Measurements from ENCODE around the gene IGFBP1. TPM values are rescaled to one million over a fixed set of nuclear protein-coding genes. Genes with fewer than 3 reads are reported as not detected.
A peak's percentile ranks its signal among the peaks of the same experiment; 100 is the strongest.

The IGFBP1 gene
- total and polyA plus RNA-seq, 2 of the 13 experiments (the other 11 are each of a cell fraction or from before 2014, with no cell fraction given) = 5.4 to 885 TPM

- TF ChIP-seq SOX6 (IDR thresholded peaks at IDR 0.05) (no peak), SOX6 (CRISPR knock-in tag; IDR thresholded peaks at IDR 0.05) (peak; percentile 91), NR2F6 (IDR thresholded peaks at IDR 0.05) (peak; percentile 44; the same call in 1 of the 2 replicates), NR2F6 (CRISPR knock-in tag; IDR thresholded peaks at IDR 0.05) (peak; percentile 16; the same call in 1 of the 2 replicates), SNAPC5 (CRISPR knock-in tag; IDR thresholded peaks at IDR 0.05; ENCODE audit: borderline replicate concordance) (no peak; the same call in 1 of the 2 replicates), YEATS4 (CRISPR knock-in tag; IDR thresholded peaks at IDR 0.05; ENCODE audit: borderline replicate concordance) (no peak; the same call in 1 of the 2 replicates), ZNF10 (CRISPR knock-in tag; IDR thresholded peaks at IDR 0.05; ENCODE audit: borderline replicate concordance, low read depth) (no peak), NCOR1 (IDR thresholded peaks at IDR 0.05; ENCODE audit: borderline replicate concordance, low read length) (no peak), CCDC6 (CRISPR knock-in tag; IDR thresholded peaks at IDR 0.05) (no peak), RCOR2 (CRISPR knock-in tag; IDR thresholded peaks at IDR 0.05) (no peak), DMAP1 (CRISPR knock-in tag; IDR thresholded peaks at IDR 0.05) (no peak), XRCC5 (optimal IDR thresholded peaks at IDR 0.05; ENCODE audit: low read length) (no peak), TOE1 (CRISPR knock-in tag; IDR thresholded peaks at IDR 0.05) (no peak), ZNF432 (CRISPR knock-in tag; IDR thresholded peaks at IDR 0.05; ENCODE audit: borderline replicate concordance) (no peak), ZBTB1 (CRISPR knock-in tag; IDR thresholded peaks at IDR 0.05; ENCODE audit: borderline replicate concordance) (0 out of 2 replicates have a peak, but pooled peaks have one; percentile 18), YEATS2 (CRISPR knock-in tag; IDR thresholded peaks at IDR 0.05; ENCODE audit: borderline replicate concordance) (peak; percentile 20; the same call in 1 of the 2 replicates), PCBP1 (IDR thresholded peaks at IDR 0.05; ENCODE audit: borderline replicate concordance, low read depth, low read length) (no peak), KLF12 (CRISPR knock-in tag; IDR thresholded peaks at IDR 0.05; ENCODE audit: borderline replicate concordance) (0 out of 2 replicates have a peak, but pooled peaks have one; percentile 39), ZNF879 (CRISPR knock-in tag; IDR thresholded peaks at IDR 0.05) (no peak), RAD21 (CRISPR knock-in tag; IDR thresholded peaks at IDR 0.05) (no peak), EEA1 (CRISPR knock-in tag; IDR thresholded peaks at IDR 0.05; ENCODE audit: borderline replicate concordance) (peak; percentile 24; the same call in 1 of the 2 replicates), SALL2 (CRISPR knock-in tag; IDR thresholded peaks at IDR 0.05) (no peak), CREM (IDR thresholded peaks at IDR 0.05) (no peak; the same call in 1 of the 2 replicates), CREM (CRISPR knock-in tag; IDR thresholded peaks at IDR 0.05) (no peak), HDAC2 (CRISPR knock-in tag; IDR thresholded peaks at IDR 0.05) (0 out of 2 replicates have a peak, but pooled peaks have one; percentile 12)
- TF ChIP-seq, protein P1, sequence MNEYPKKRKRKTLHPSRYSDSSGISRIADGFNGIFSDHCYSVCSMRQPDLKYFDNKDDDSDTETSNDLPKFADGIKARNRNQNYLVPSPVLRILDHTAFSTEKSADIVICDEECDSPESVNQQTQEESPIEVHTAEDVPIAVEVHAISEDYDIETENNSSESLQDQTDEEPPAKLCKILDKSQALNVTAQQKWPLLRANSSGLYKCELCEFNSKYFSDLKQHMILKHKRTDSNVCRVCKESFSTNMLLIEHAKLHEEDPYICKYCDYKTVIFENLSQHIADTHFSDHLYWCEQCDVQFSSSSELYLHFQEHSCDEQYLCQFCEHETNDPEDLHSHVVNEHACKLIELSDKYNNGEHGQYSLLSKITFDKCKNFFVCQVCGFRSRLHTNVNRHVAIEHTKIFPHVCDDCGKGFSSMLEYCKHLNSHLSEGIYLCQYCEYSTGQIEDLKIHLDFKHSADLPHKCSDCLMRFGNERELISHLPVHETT (CRISPR knock-in tag; conservative IDR thresholded peaks at IDR 0.05) = no peak
- TF ChIP-seq, protein P2, sequence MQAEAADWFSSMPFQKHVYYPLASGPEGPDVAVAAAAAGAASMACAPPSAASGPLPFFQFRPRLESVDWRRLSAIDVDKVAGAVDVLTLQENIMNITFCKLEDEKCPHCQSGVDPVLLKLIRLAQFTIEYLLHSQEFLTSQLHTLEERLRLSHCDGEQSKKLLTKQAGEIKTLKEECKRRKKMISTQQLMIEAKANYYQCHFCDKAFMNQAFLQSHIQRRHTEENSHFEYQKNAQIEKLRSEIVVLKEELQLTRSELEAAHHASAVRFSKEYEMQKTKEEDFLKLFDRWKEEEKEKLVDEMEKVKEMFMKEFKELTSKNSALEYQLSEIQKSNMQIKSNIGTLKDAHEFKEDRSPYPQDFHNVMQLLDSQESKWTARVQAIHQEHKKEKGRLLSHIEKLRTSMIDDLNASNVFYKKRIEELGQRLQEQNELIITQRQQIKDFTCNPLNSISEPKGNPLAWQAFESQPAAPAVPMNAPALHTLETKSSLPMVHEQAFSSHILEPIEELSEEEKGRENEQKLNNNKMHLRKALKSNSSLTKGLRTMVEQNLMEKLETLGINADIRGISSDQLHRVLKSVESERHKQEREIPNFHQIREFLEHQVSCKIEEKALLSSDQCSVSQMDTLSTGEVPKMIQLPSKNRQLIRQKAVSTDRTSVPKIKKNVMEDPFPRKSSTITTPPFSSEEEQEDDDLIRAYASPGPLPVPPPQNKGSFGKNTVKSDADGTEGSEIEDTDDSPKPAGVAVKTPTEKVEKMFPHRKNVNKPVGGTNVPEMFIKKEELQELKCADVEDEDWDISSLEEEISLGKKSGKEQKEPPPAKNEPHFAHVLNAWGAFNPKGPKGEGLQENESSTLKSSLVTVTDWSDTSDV (CRISPR knock-in tag; IDR thresholded peaks at IDR 0.05) = no peak
- TF ChIP-seq, protein P3, sequence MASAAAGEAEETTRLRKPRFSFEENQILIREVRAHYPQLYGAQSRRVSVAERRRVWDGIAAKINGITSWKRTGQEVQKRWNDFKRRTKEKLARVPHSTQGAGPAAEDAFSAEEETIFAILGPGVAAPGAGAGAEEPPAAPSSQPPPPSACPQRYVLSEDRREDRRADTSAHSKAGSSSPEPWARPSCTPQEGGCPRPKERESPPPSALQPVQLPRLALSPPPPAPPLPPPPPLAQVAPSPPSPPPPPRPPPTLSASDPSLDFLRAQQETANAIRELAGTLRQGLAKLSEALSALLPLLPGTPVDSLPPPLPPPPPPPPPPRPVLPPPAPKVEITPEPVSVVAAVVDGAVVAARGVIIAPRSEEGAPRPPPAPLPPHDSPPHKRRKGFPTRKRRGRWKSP (CRISPR knock-in tag; IDR thresholded peaks at IDR 0.05) = peak; percentile 51; the same call in 1 of the 2 replicates
Measured at GRCh38 chr7:45893374-45893995, 5.2 kb downstream of the IGFBP1 start (continued).

Measured in HepG2 (cell line).